IMR-90 (cell line): ENCODE results near the gene CA11. TPM values are rescaled to one million over a fixed set of nuclear protein-coding genes. Genes with fewer than 3 reads are reported as not detected.

Source experiments
- ATAC-seq: fragments of 200-7000 bp; cut with Tn5 transposase; 2 replicates; pipeline ENCODE4 v1.9.1; 2020; ENCODE audit warnings: low read depth, mild to moderate bottlenecking, moderate library complexity
- BruUV-seq: library from RNA; stranded (reverse); fragments of 400-500 nt; replicated peaks from 2 replicates; lab custom pipeline; 2021; lab: Mats Ljungman, UMichigan
- CTCF ChIA-PET: fragments of 300-600 bp; formaldehyde crosslinking; extraction: SDS; loops from one replicate; lab custom pipeline; 2021; ENCODE audit warnings: antibody characterized with exemption; lab: Yijun Ruan, JAX
- POLR2A ChIA-PET: fragments of 300-600 bp; sonication (Branson Sonifier 250); formaldehyde crosslinking; loops from one replicate; lab custom pipeline; 2022; ENCODE audit warnings: antibody characterized with exemption; ENCODE audit not compliant: unreplicated experiment; lab: Charles Lee
- DNase-seq: peaks from one replicate; pipeline ENCODE4 v3.0.0; 2013
- H2AFZ ChIP-seq: replicated peaks from 2 replicates; pipeline ENCODE3; 2013; ENCODE audit warnings: low read length, mild to moderate bottlenecking; ENCODE audit not compliant: poor library complexity
- H2AK5ac ChIP-seq: 2 replicates; pipeline ENCODE4 v1.6.1; 2013; ENCODE audit warnings: low read depth, low read length, inconsistent platforms
- H2AK9ac ChIP-seq: replicated peaks from 2 replicates; pipeline ENCODE3; 2013; ENCODE audit warnings: mild to moderate bottlenecking, low read depth, low read length, moderate library complexity; ENCODE audit not compliant: poor library complexity
- H2BK120ac ChIP-seq: 2 replicates; pipeline ENCODE4 v1.6.1; 2013; ENCODE audit warnings: low read depth, low read length, inconsistent platforms
- H2BK15ac ChIP-seq: 3 replicates; pipeline ENCODE4 v1.6.1; 2013; ENCODE audit warnings: low read depth, low read length, inconsistent platforms
- H2BK20ac ChIP-seq: 2 replicates; pipeline ENCODE4 v1.6.1; 2013; ENCODE audit warnings: low read depth, mild to moderate bottlenecking, inconsistent platforms, low read length, moderate library complexity
- H2BK5ac ChIP-seq: 2 replicates; pipeline ENCODE4 v1.6.1; 2013; ENCODE audit warnings: mild to moderate bottlenecking, low read depth, low read length, inconsistent platforms; ENCODE audit not compliant: poor library complexity, severe bottlenecking
- H3K14ac ChIP-seq: replicated peaks from 2 replicates; pipeline ENCODE4 v1.6.1; 2013; ENCODE audit warnings: low read depth, low read length, inconsistent platforms
- H3K18ac ChIP-seq: 2 replicates; pipeline ENCODE4 v1.6.1; 2013; ENCODE audit warnings: low read depth, low read length, control low read depth
- H3K23ac ChIP-seq: 2 replicates; pipeline ENCODE4 v1.6.1; 2013; ENCODE audit warnings: low read depth, low read length, inconsistent platforms
- H3K27ac ChIP-seq: 2 replicates; pipeline ENCODE4 v1.5.1; 2013; ENCODE audit warnings: mild to moderate bottlenecking, control low read depth, low read length; ENCODE audit not compliant: insufficient read depth
- H3K27me3 ChIP-seq: 2 replicates; pipeline ENCODE4 v1.6.1; 2013; ENCODE audit warnings: low read length; ENCODE audit not compliant: control insufficient read depth, insufficient read depth
- H3K36me3 ChIP-seq: 2 replicates; pipeline ENCODE4 v1.6.1; 2013; ENCODE audit warnings: low read length, mixed read lengths; ENCODE audit not compliant: control insufficient read depth, insufficient read depth
- H3K4ac ChIP-seq: 2 replicates; pipeline ENCODE4 v1.6.1; 2013; ENCODE audit warnings: low read depth, low read length, inconsistent platforms
- H3K4me1 ChIP-seq: 2 replicates; pipeline ENCODE4 v1.6.1; 2013; ENCODE audit warnings: low read length, mixed read lengths; ENCODE audit not compliant: control insufficient read depth, insufficient read depth
- H3K4me2 ChIP-seq: 2 replicates; pipeline ENCODE4 v1.6.1; 2013; ENCODE audit warnings: low read depth, mild to moderate bottlenecking, control low read depth, low read length, moderate library complexity
- H3K4me3 ChIP-seq: 2 replicates; pipeline ENCODE4 v1.5.1; 2013; ENCODE audit warnings: low read depth, mild to moderate bottlenecking, control low read depth, low read length, moderate library complexity; ENCODE audit not compliant: insufficient read depth
- H3K56ac ChIP-seq: 2 replicates; pipeline ENCODE4 v1.6.1; 2013; ENCODE audit warnings: low read length, inconsistent platforms; ENCODE audit not compliant: insufficient read depth; ENCODE audit errors: extremely low read depth
- H3K79me1 ChIP-seq, 2 experiments: 2 replicates each; pipeline ENCODE4 v1.6.1; 2013; ENCODE audit warnings: low read length in 2 of 2, inconsistent platforms in 1 of 2, low read depth in 1 of 2
- H3K9ac ChIP-seq: 2 replicates; pipeline ENCODE4 v1.6.1; 2013; ENCODE audit warnings: low read depth, low read length, control low read depth
- H3K9me1 ChIP-seq: 2 replicates; pipeline ENCODE4 v1.6.1; 2013; ENCODE audit warnings: low read length, inconsistent platforms; ENCODE audit not compliant: insufficient read depth
- H3K9me3 ChIP-seq: 2 replicates; pipeline ENCODE4 v1.6.1; 2013; ENCODE audit warnings: low read length; ENCODE audit not compliant: control insufficient read depth, insufficient read depth
- H4K20me1 ChIP-seq: 2 replicates; pipeline ENCODE4 v1.6.1; 2013; ENCODE audit warnings: low read length, inconsistent platforms; ENCODE audit not compliant: insufficient read depth
- H4K5ac ChIP-seq: 2 replicates; pipeline ENCODE4 v1.6.1; 2013; ENCODE audit warnings: mild to moderate bottlenecking, low read depth, low read length, control low read depth
- H4K8ac ChIP-seq, 2 experiments: 2 replicates each; pipeline ENCODE4 v1.6.1; 2013; ENCODE audit warnings: low read depth in 2 of 2, low read length in 2 of 2, control low read depth in 1 of 2, inconsistent platforms in 1 of 2
- H4K91ac ChIP-seq: 2 replicates; pipeline ENCODE4 v1.6.1; 2013; ENCODE audit warnings: low read depth, low read length, inconsistent platforms; ENCODE audit not compliant: insufficient read depth
- CEBPB ChIP-seq: IDR thresholded peaks from 2 replicates; pipeline ENCODE4 v1.6.1; 2012; ENCODE audit warnings: low read depth, low read length, improper control_type of control experiment
- CHD1 ChIP-seq: IDR thresholded peaks from 2 replicates; pipeline ENCODE4 v1.6.1; 2012; ENCODE audit warnings: low read depth, low read length, improper control_type of control experiment
- WGBS, 2 experiments: methylation state at CpG; one replicate each; pipeline versions ENCODE4 v1.1.5 to v1.1.7; 2013; ENCODE audit warnings: missing lambda C conversion rate in 2 of 2; ENCODE audit not compliant: insufficient read length in 1 of 2; ENCODE audit errors: extremely low coverage in 2 of 2; 5-methylcytosine and 5-hydroxymethylcytosine counted together
- dilution Hi-C: fragments of 300-500 bp; cut with HindIII; formaldehyde crosslinking; loops from one replicate; pipeline ENCODE4 v1.14.3; 2018; ENCODE audit warnings: low sequenced_read_pairs; ENCODE audit not compliant: unreplicated experiment
- in situ Hi-C: fragments of 300-500 bp; cut with MboI; formaldehyde crosslinking; loops from 3 replicates; pipeline ENCODE4 v1.14.3; 2019; ENCODE audit warnings: low sequenced_read_pairs, inconsistent platforms, mixed read lengths
- intact Hi-C: fragments of 100-400 bp; cut with micrococcal nuclease; formaldehyde crosslinking; loops from 2 replicates; pipeline ENCODE4 v1.10.0; 2022
- polyA plus RNA-seq, 3 experiments: library from polyadenylated mRNA; depleted of rRNA; stranded (reverse); fragments of >200 nt; gene quantifications; 2 replicates each; pipeline ENCODE4 v1.2.3, GENCODE V29; 2012; ENCODE audit warnings: low replicate concordance in 1 of 3
- total RNA-seq: library from RNA; depleted of rRNA; stranded (reverse); fragments of >200 nt; gene quantifications from 2 replicates; pipeline ENCODE4 v1.2.3, GENCODE V29; 2012
- TF ChIP-seq, protein P1 (sequence below): fragments of 150-350 bp; IDR thresholded peaks from 2 replicates; pipeline ENCODE4 v1.6.1; 2017; ENCODE audit warnings: mild to moderate bottlenecking, antibody characterized with exemption, low read length, low read depth
- TF ChIP-seq, protein P2 (sequence below): conservative IDR thresholded peaks from 2 replicates; pipeline ENCODE4 v1.5.1; 2012; ENCODE audit warnings: mild to moderate bottlenecking, low read depth, low read length, improper control_type of control experiment

CA11 gene
- total and polyA plus RNA-seq, 2 of the 4 experiments (the other 2 are of a cell fraction) = 1.3 to 2.9 TPM

GRCh38 chr19:48623556-48624066 is 22.4 kb downstream of the CA11 start:
- H3K4me2 ChIP-seq = peak overlapping the region; percentile 90
- no TSS peak for BruUV-seq
- peak overlapping the region; percentile 94 for H2AK9ac ChIP-seq
- peak overlapping the region; percentile 34; the same call in 1 of the 2 replicates for H3K18ac ChIP-seq
- H3K56ac ChIP-seq = peak overlapping the region; percentile 82
- H2AFZ ChIP-seq = peak overlapping the region; percentile 87
- dilution Hi-C loops (no loop called here), intact Hi-C loops (no loop called here), in situ Hi-C loops (no loop called here)
- H4K5ac ChIP-seq = peak overlapping the region; percentile 66
- peaks cover 4% of the 10 kb centered on the region for H3K9me1 ChIP-seq
- TF ChIP-seq, protein P1, sequence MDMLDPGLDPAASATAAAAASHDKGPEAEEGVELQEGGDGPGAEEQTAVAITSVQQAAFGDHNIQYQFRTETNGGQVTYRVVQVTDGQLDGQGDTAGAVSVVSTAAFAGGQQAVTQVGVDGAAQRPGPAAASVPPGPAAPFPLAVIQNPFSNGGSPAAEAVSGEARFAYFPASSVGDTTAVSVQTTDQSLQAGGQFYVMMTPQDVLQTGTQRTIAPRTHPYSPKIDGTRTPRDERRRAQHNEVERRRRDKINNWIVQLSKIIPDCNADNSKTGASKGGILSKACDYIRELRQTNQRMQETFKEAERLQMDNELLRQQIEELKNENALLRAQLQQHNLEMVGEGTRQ = no peak
- TF ChIP-seq CEBPB = peak; percentile 57
- TF ChIP-seq CHD1 = 0 out of 2 replicates have a peak, but pooled peaks have one; percentile 37
- TF ChIP-seq, protein P2, sequence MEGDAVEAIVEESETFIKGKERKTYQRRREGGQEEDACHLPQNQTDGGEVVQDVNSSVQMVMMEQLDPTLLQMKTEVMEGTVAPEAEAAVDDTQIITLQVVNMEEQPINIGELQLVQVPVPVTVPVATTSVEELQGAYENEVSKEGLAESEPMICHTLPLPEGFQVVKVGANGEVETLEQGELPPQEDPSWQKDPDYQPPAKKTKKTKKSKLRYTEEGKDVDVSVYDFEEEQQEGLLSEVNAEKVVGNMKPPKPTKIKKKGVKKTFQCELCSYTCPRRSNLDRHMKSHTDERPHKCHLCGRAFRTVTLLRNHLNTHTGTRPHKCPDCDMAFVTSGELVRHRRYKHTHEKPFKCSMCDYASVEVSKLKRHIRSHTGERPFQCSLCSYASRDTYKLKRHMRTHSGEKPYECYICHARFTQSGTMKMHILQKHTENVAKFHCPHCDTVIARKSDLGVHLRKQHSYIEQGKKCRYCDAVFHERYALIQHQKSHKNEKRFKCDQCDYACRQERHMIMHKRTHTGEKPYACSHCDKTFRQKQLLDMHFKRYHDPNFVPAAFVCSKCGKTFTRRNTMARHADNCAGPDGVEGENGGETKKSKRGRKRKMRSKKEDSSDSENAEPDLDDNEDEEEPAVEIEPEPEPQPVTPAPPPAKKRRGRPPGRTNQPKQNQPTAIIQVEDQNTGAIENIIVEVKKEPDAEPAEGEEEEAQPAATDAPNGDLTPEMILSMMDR = no peak
- H3K4ac ChIP-seq = peak overlapping the region; percentile 91
- H2BK15ac ChIP-seq = peak overlapping the region; percentile 17; the same call in 1 of the 3 replicates
- H3K27me3 ChIP-seq = no peaks in the 10 kb centered on the region
- peaks cover 13 to 36% of the 10 kb centered on the region in 2 experiments for H3K79me1 ChIP-seq
- peak overlapping the region; percentile 88 to 94 for H4K8ac ChIP-seq
- POLR2A ChIA-PET = interaction anchor here (0.6 kb wide), 1 partner anchor 249 kb away, joined by 17 read pairs; no protein-coding TSS in a partner anchor
- H3K14ac ChIP-seq = peak overlapping the region; percentile 91
- H3K23ac ChIP-seq = peak overlapping the region; percentile 77
- ATAC-seq (no peak), DNase-seq (no peak)
- H3K4me1 ChIP-seq = peaks cover 7% of the 10 kb centered on the region
- peak overlapping the region; percentile 87 for H3K9ac ChIP-seq
- H3K4me3 ChIP-seq = peak overlapping the region; percentile 41
- 43% methylated on average over 1 of the region's 8 CpGs; no CpG with 5 or more reads in 1 of the 2 experiments for WGBS, 2 experiments
- H3K27ac ChIP-seq = peak overlapping the region; percentile 84
- peaks cover 6% of the 10 kb centered on the region; the same call in 1 of the 2 replicates for H3K36me3 ChIP-seq
- H2AK5ac ChIP-seq = peak overlapping the region; percentile 38
- H2BK20ac ChIP-seq = peak overlapping the region; percentile 17; the same call in 1 of the 2 replicates
- peak overlapping the region; percentile 38 for H2BK120ac ChIP-seq
- no peaks in the 10 kb centered on the region for H3K9me3 ChIP-seq
- CTCF ChIA-PET = no interaction called here
- peak overlapping the region; percentile 75 for H2BK5ac ChIP-seq
- H4K91ac ChIP-seq = peak overlapping the region; percentile 84
- H4K20me1 ChIP-seq = peaks cover 3% of the 10 kb centered on the region
